ENCODE results near the gene SERF2. TPM values are rescaled to one million over a fixed set of nuclear protein-coding genes. Genes with fewer than 3 reads are reported as not detected.

The SERF2 gene
- total RNA-seq, 8 experiments from 2014 or later, result 596 to 1,776 (median 768) TPM

DNA sequence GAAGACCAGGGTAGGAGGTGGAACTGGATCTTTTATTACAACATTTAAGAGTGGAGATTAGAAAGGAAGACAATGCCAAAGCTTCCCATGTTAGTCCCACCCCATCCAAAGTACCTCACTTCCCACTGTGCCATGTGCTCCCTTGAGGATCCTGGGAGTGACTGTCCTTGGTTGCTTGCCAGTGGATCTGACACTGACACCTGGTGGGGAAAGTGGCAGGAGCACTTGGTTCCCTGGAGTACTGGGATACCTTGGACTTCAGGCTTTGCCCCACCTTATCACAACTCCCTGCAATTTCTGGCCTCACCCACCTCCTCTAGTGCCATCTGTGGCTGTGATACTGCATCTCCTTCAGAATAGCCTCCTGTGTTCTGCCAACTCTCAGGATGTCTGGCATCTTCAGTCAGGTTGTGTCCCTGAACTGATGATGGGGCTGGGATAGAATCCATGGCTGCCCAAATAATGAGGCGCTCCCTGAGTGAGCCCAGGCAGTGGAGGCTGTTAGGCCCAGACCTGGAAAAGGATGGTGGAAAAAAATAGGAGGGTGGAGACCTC is 16.6 kb upstream of the SERF2 start:
- H3K27ac ChIP-seq, result no peak overlapping the region
- WGBS, 10 experiments, result 100% methylated on average over 1 of the region's 1 CpG; no CpG with 5 or more reads in 9 of the 10 experiments
- no peak overlapping the region for H3K4me3 ChIP-seq
- H3K4me1 ChIP-seq (replicated peaks in 1 of 2), result peaks cover 0 to 3% of the 10 kb centered on the region in 2 donors
- in situ Hi-C loops (cut with MboI; ENCODE audit: low pct_unique_long_range_greater_than_20kb in 2 of 9, low sequenced_read_pairs in 9 of 9, unreplicated experiment in 9 of 9), result no loop called here
- ATAC-seq (replicated peaks in 6 of 8), result peak; percentile 1 to 49 (median 35)

DNA sequence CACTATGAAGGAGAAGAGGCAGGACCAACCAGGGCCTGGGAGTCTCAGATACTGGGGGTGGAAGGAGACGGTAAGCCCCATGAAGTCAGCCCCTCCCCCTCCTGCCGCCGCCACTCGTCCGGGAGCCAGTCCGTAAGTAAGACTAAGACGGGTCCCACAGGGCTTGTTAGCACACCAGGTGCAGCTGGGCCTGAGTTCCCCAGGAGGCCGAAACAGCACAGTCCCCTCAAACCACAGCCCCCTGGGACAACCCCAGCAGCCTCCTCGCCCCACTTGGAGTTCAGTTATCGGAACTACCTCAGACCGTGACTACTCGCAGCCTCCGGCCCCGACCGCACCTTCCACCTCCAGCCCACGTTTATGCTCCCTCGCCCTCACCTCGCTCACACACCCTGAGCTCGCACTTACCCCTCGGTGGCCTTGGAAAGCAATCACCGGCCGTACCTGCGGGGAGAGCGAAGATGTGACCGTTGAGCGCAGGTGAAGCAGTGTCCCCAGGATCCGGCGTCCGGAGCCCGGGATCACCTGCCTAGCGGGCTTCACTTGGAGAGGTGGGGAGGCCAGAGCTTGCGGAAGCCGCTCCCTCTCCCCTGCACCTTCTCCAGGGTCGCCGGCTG is 15.9 kb upstream of the SERF2 start:
- in situ Hi-C loops (cut with MboI; ENCODE audit: low pct_unique_long_range_greater_than_20kb in 2 of 9, low sequenced_read_pairs in 9 of 9, unreplicated experiment in 9 of 9), result no loop called here
- peak in 4 of 8 experiments; percentile 1 to 6 (median 2) for ATAC-seq (replicated peaks in 6 of 8)
- Histone ChIP-seq H3K4me3 (peak overlapping the region in 3 of 5 donors; percentile 35 to 47 (median 40)), H3K4me1 (replicated peaks in 1 of 2) (peaks cover 0 to 3% of the 10 kb centered on the region in 2 donors), H3K27ac (no peak overlapping the region)
- 28 to 82% (median 32%) methylated on average over 3 to 6 of the region's 35 CpGs; no CpG with 5 or more reads in 7 of the 10 experiments for WGBS, 10 experiments

DNA sequence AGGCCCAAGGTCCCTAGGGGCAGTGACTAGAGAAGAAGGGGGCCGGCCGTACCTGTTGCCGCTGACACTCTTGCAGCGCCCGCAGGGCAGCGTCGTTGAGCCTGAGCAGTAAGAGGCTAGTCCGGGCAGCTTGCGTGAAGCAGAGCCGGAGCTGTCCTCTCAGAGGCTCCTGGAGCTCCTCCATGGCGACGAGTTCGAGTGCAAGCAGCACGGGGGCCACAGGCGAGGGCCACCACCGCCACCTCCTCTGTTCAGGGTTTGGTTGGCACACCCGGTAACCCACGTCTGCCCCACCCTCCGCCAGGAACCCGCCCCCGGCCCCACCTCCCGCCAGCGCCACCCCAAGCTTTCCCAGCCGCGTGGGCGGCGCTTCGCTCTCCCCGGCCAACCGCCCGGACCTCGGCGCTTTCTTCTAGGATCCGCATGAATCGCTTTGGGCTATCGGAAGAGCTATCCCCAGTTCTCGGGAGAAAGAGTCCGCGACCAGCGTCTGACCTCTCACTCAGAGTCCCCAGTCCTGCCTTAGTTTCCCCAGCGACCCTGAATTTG is 15.3 kb upstream of the SERF2 start, which contains the start of gene ELL3:
Gene ELL3, minus strand, starts transcription at position 249 of the 549 bp plus-strand sequence. Its CDS starts 65 bp downstream, at position 184.
- Histone ChIP-seq H3K4me3 (peak within 1 kb of the TSS; percentile 14 to 47 (median 37)), H3K27ac (no peak within 1 kb of the TSS), H3K4me1 (replicated peaks in 1 of 2) (peaks cover 0 to 3% of the 10 kb centered on the region in 2 donors)
- ATAC-seq (replicated peaks in 6 of 8), result peak; percentile 65 to 79 (median 72)
- 0% methylated on average over 2 of the region's 41 CpGs; no CpG with 5 or more reads in 9 of the 10 experiments for WGBS, 10 experiments
- in situ Hi-C loops (cut with MboI; ENCODE audit: low pct_unique_long_range_greater_than_20kb in 2 of 9, low sequenced_read_pairs in 9 of 9, unreplicated experiment in 9 of 9), result no loop called here

DNA sequence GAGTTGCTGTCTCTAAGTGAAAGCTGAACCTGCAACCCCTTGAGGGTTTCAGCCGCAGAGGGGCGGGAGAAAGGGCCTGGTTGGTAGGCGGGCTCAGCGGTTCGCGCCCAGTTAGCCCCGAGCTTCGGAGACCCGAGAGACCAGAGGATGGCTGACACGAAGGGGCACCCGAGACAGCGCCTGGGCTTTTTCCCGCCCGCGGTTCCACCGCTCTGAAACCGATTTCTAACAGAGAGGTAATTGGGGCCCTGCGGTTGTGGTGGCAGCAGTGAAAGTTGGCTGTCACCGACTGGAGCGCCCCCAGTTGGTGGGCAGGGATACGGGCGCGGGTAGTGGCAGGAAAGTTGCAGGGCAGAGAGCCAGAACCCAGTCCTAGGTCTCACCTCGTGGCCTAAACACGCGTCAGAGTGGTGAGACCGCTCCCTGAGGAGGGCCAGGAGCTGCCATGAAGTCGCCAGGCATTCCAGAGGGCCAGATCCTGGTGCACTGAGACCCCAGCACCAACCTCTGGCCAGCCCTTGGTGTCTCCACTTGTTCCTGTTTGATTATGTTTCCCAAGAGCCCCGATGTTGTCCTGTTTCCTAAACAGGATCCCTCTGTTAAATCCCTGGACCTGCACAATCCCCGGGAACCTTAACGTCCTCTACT is 14.7 kb upstream of the SERF2 start:
- in situ Hi-C loops (cut with MboI; ENCODE audit: low pct_unique_long_range_greater_than_20kb in 2 of 9, low sequenced_read_pairs in 9 of 9, unreplicated experiment in 9 of 9), result no loop called here
- peaks cover 0 to 3% of the 10 kb centered on the region in 2 donors for H3K4me1 ChIP-seq (replicated peaks in 1 of 2)
- peak overlapping the region; percentile 14 to 47 (median 37) for H3K4me3 ChIP-seq
- 0 to 25% (median 5%) methylated on average over 1 to 23 of the region's 31 CpGs; no CpG with 5 or more reads in 1 of the 10 experiments for WGBS, 10 experiments
- peak; percentile 67 to 84 (median 72) for ATAC-seq (replicated peaks in 6 of 8)
- H3K27ac ChIP-seq, result no peak overlapping the region

DNA sequence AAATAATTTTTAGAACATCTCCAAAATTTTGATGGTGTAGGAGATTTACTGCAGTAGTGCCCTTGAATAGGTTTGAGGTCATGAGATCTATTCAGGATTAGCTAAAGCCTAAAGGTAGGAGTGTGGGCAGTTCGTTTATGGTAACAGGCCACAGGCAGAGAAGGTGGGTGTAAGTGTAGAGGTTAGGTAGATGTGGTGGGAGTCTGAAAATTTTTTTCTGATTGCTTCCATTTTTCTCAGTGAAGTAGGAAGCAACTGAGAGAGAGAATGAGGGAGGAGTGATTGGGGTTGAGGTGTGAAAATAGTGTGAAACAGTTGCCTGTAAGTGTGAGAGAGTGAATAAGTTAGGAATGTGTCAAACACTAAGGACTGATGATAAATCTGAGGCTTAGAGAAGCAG is 13.1 kb upstream of the SERF2 start:
- Histone ChIP-seq H3K4me3 (no peak overlapping the region), H3K27ac (no peak overlapping the region), H3K4me1 (replicated peaks in 1 of 2) (peaks cover 0 to 3% of the 10 kb centered on the region in 2 donors)
- 45 to 100% (median 100%) methylated on average over 1 of the region's 1 CpG; no CpG with 5 or more reads in 2 of the 10 experiments for WGBS, 10 experiments
- in situ Hi-C loops (cut with MboI; ENCODE audit: low pct_unique_long_range_greater_than_20kb in 2 of 9, low sequenced_read_pairs in 9 of 9, unreplicated experiment in 9 of 9), result no loop called here
- ATAC-seq (replicated peaks in 6 of 8), result no peak

DNA sequence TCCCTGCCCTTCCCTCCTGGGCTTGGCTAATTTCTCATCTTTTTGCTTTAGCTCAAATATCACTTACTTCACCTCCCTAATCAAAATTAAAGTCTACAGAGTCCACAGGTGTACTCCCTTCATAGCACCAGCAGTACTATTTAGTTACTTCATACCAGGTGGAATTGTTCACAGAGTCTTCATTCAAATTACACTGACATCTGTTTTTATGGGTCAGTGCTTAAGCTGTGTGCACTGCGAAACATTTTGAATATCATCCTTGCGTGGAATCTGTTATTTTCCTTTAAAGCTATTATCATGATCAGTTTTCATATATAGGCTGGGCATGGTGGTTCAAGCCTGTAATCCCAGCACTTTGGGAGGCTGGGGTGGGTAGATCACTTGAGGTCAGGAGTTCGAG is 2.7 kb upstream of the SERF2 start:
- ATAC-seq (replicated peaks in 6 of 8), result no peak
- H3K4me1 ChIP-seq (replicated peaks in 1 of 2), result peaks cover 14% of the 10 kb centered on the region in 2 donors
- in situ Hi-C loops (cut with MboI; ENCODE audit: low pct_unique_long_range_greater_than_20kb in 2 of 9, low sequenced_read_pairs in 9 of 9, unreplicated experiment in 9 of 9), result no loop called here
- WGBS, 10 experiments, result 80 to 100% (median 92%) methylated on average over 1 to 3 of the region's 3 CpGs; no CpG with 5 or more reads in 3 of the 10 experiments
- H3K27ac ChIP-seq, result no peak overlapping the region
- no peak overlapping the region for H3K4me3 ChIP-seq

GRCh38 chr15:43792761-43793476 is 799 bp downstream of the SERF2 start:
- 0 to 13% (median 3%) methylated on average over 2 to 12 of the region's 33 CpGs; no CpG with 5 or more reads in 5 of the 10 experiments for WGBS, 10 experiments
- in situ Hi-C loops (cut with MboI; ENCODE audit: low pct_unique_long_range_greater_than_20kb in 2 of 9, low sequenced_read_pairs in 9 of 9, unreplicated experiment in 9 of 9), result no loop called here
- H3K4me3 ChIP-seq, result peak overlapping the region; percentile 80 to 98 (median 94)
- ATAC-seq (replicated peaks in 6 of 8), result peak in 2 of 8 experiments; percentile 4 to 7
- H3K4me1 ChIP-seq (replicated peaks in 1 of 2), result peaks cover 14% of the 10 kb centered on the region in 2 donors
- peak overlapping the region; percentile 97 to 99 for H3K27ac ChIP-seq

DNA sequence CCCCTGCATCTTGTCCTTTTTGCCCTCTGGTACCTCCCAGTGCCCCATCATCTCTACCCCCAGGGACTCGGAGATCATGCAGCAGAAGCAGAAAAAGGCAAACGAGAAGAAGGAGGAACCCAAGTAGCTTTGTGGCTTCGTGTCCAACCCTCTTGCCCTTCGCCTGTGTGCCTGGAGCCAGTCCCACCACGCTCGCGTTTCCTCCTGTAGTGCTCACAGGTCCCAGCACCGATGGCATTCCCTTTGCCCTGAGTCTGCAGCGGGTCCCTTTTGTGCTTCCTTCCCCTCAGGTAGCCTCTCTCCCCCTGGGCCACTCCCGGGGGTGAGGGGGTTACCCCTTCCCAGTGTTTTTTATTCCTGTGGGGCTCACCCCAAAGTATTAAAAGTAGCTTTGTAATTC is 1.5 kb downstream of the SERF2 start:
- ATAC-seq (replicated peaks in 6 of 8), result no peak
- 20 to 90% (median 60%) methylated on average over 1 to 2 of the region's 10 CpGs; no CpG with 5 or more reads in 5 of the 10 experiments for WGBS, 10 experiments
- H3K4me3 ChIP-seq, result peak overlapping the region in 3 of 5 donors; percentile 94 to 98 (median 95)
- H3K4me1 ChIP-seq (replicated peaks in 1 of 2), result peaks cover 14% of the 10 kb centered on the region in 2 donors
- in situ Hi-C loops (cut with MboI; ENCODE audit: low pct_unique_long_range_greater_than_20kb in 2 of 9, low sequenced_read_pairs in 9 of 9, unreplicated experiment in 9 of 9), result no loop called here
- H3K27ac ChIP-seq, result no peak overlapping the region

- in situ Hi-C loops (cut with MboI; ENCODE audit: low pct_unique_long_range_greater_than_20kb in 2 of 9, low sequenced_read_pairs in 9 of 9, unreplicated experiment in 9 of 9), result no loop called here
- peak in 2 of 8 experiments; percentile 6 to 24 for ATAC-seq (replicated peaks in 6 of 8)
- no peak overlapping the region for H3K4me3 ChIP-seq
- no peak overlapping the region for H3K27ac ChIP-seq
- WGBS, 10 experiments, result 13 to 100% (median 82%) methylated on average over 1 to 6 of the region's 9 CpGs; no CpG with 5 or more reads in 2 of the 10 experiments
- peaks cover 14 to 17% of the 10 kb centered on the region in 2 donors for H3K4me1 ChIP-seq (replicated peaks in 1 of 2)
Observed at GRCh38 chr15:43794269-43795037, 2.3 kb downstream of the SERF2 start.

GRCh38 chr15:43795197-43795596 is 3.1 kb downstream of the SERF2 start:
- in situ Hi-C loops (cut with MboI; ENCODE audit: low pct_unique_long_range_greater_than_20kb in 2 of 9, low sequenced_read_pairs in 9 of 9, unreplicated experiment in 9 of 9), result no loop called here
- WGBS, 10 experiments, result 90 to 100% (median 100%) methylated on average over 1 to 2 of the region's 2 CpGs; no CpG with 5 or more reads in 4 of the 10 experiments
- no peak for ATAC-seq (replicated peaks in 6 of 8)
- Histone ChIP-seq H3K4me1 (replicated peaks in 1 of 2) (peaks cover 19 to 24% of the 10 kb centered on the region in 2 donors), H3K4me3 (no peak overlapping the region), H3K27ac (no peak overlapping the region)

DNA sequence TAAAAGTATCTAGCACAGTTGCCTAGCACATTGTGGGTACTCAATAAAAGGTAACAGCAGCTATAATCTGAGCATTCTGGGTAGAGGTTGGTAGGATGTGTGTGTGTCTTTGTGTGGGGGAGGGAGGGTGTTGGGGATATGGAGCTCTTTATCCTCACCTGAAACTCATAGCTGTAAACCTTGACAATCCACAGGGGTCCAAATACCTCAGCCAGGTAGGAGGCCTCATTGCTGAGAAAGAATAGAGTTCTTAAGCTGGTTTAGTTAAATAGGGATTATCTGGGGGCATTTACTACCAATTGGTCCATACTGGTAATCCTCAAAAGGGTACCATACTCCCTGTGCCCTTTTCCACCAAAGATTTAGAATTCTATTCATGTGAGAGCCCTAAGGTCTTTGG is 3.9 kb downstream of the SERF2 start:
- no peak for ATAC-seq (replicated peaks in 6 of 8)
- Histone ChIP-seq H3K27ac (no peak overlapping the region), H3K4me3 (no peak overlapping the region), H3K4me1 (replicated peaks in 1 of 2) (peaks cover 21 to 25% of the 10 kb centered on the region in 2 donors)
- in situ Hi-C loops (cut with MboI; ENCODE audit: low pct_unique_long_range_greater_than_20kb in 2 of 9, low sequenced_read_pairs in 9 of 9, unreplicated experiment in 9 of 9), result no loop called here

DNA sequence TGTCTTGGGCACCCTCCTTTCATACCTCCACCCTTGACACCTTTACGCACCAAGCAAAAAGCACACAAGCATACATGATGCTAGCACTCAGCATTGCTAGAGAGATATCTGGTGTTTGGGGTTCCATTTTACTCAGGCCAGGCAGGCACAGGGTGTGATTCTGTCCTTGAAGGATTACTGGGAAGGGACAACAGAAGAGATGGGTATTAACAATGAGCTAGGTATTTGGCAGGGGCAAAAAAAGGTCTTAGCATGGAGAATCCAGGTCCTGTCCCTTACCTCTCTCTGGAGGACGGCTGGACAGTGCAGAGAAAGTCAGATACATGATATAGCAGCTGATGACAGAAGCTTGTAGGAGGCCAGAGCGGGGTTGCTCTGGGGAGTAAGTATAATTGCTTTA is 4.4 kb downstream of the SERF2 start:
- in situ Hi-C loops (cut with MboI; ENCODE audit: low pct_unique_long_range_greater_than_20kb in 2 of 9, low sequenced_read_pairs in 9 of 9, unreplicated experiment in 9 of 9), result no loop called here
- 43 to 100% (median 100%) methylated on average over 1 to 3 of the region's 3 CpGs; no CpG with 5 or more reads in 3 of the 10 experiments for WGBS, 10 experiments

More for the DNA sequence above, 4.4 kb downstream of the SERF2 start:
- Histone ChIP-seq H3K27ac (no peak overlapping the region), H3K4me1 (replicated peaks in 1 of 2) (peaks cover 20 to 26% of the 10 kb centered on the region in 2 donors), H3K4me3 (no peak overlapping the region)
- ATAC-seq (replicated peaks in 6 of 8), result no peak

Measured in motor neuron (in vitro differentiated cells).